Breast epithelium (tissue), 4 donors: ENCODE results near the gene VAV3. TPM values are rescaled to one million over a fixed set of nuclear protein-coding genes. Genes with fewer than 3 reads are reported as not detected.

Source experiments
- DNase-seq, 2 donors: peaks; one replicate each; pipeline ENCODE4 v3.0.0-alpha.2; 2019; ENCODE audit warnings: low spot score in 2 of 2
- H3K27ac ChIP-seq, 2 donors: fragments of 200-600 bp; sonication (generic) in 1 of 2; one replicate each; pipeline ENCODE4 v1.5.1; 2016 to 2019; ENCODE audit warnings: mild to moderate bottlenecking in 1 of 2
- H3K27me3 ChIP-seq, 2 donors: fragments of 200-600 bp; sonication (generic) in 1 of 2; one replicate each; pipeline versions ENCODE4 v1.5.1 to v1.6.0; 2017 to 2019; ENCODE audit warnings: control low read depth in 1 of 2, mild to moderate bottlenecking in 1 of 2
- H3K36me3 ChIP-seq: fragments of 200-600 bp; one replicate; pipeline ENCODE4 v1.5.1; 2019
- H3K4me1 ChIP-seq, 2 donors: fragments of 200-600 bp; sonication (generic); one replicate each; pipeline ENCODE4 v1.5.1; 2016 to 2019; ENCODE audit warnings: control low read depth in 1 of 2
- H3K4me3 ChIP-seq, 3 donors: fragments of 200-600 bp; sonication (generic); 1 replicate in 2 of 3; 2 replicates in 1 of 3; pipeline ENCODE4 v1.5.1; 2016 to 2019; ENCODE audit warnings: mild to moderate bottlenecking in 3 of 3, moderate library complexity in 2 of 3
- H3K9me3 ChIP-seq, 2 donors: fragments of 200-600 bp; sonication (generic) in 1 of 2; one replicate each; pipeline ENCODE4 v1.5.1; 2016 to 2019; ENCODE audit warnings: control low read depth in 1 of 2
- CTCF ChIP-seq, 3 donors: fragments of 450-650 bp; IDR thresholded peaks; one replicate each; pipeline ENCODE4 v1.5.1; 2016 to 2017; ENCODE audit warnings: antibody characterized with exemption in 3 of 3, mild to moderate bottlenecking in 3 of 3, moderate library complexity in 3 of 3
- POLR2A ChIP-seq: fragments of 450-650 bp; IDR thresholded peaks from one replicate; pipeline ENCODE4 v1.6.1; 2016; ENCODE audit warnings: antibody characterized with exemption, mild to moderate bottlenecking, moderate library complexity
- POLR2AphosphoS5 ChIP-seq, 3 donors: sonication (generic); formaldehyde crosslinking; IDR thresholded peaks; one replicate each; pipeline ENCODE4 v1.6.1; 2017; ENCODE audit warnings: antibody characterized with exemption in 3 of 3
- intact Hi-C: fragments of 100-400 bp; cut with DNase I; formaldehyde crosslinking; loops from one replicate; pipeline ENCODE4 v1.15.1; 2023; ENCODE audit warnings: low total_unique reads
- total RNA-seq, 3 donors: library from RNA; depleted of rRNA; stranded (reverse); fragments of >200 nt; gene quantifications; one replicate each; pipeline ENCODE4 v1.1.0, GENCODE V29; 2016

The VAV3 gene
- total RNA-seq, 3 donors from 2014 or later, result 8.0 to 153 (median 113) TPM

DNA sequence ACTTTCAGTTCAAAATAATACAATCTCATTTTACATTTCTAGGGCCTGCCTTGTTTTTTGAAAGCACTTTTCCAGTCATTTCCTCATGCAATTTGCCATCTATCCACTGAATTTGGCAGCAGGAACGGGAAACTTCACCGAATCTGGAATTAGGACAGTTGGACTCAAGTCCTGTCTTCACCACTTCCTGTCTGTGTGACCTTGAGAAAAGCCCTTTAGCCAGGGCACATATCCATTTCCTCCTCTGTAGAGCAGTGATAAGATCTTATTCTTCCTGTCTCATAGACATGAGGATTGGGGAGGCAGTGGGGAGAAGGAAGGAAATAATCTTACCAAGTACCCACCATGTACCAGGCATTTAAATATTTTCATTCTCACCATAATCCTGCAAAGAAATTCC lies 12.0 kb downstream of the VAV3 start:
- H3K27ac ChIP-seq, result peak overlapping the region in 1 of 2 donors; percentile 35
- H3K4me3 ChIP-seq, result no peak overlapping the region
- intact Hi-C loops, result no loop called here
- H3K27me3 ChIP-seq, result no peaks in the 10 kb centered on the region
- peaks cover 0 to 4% of the 10 kb centered on the region in 2 donors for H3K4me1 ChIP-seq
- no peaks in the 10 kb centered on the region for H3K9me3 ChIP-seq
- DNase-seq, result no peak
- H3K36me3 ChIP-seq, result no peaks in the 10 kb centered on the region
- TF ChIP-seq POLR2A (no peak), POLR2AphosphoS5 (IDR thresholded peaks at IDR 0.05) (no peak), CTCF (IDR thresholded peaks at IDR 0.05) (no peak)

GRCh38 chr1:107950464-107950863 lies 14.5 kb downstream of the VAV3 start:
- no peak for DNase-seq
- H3K27ac ChIP-seq, result no peak overlapping the region
- H3K4me1 ChIP-seq, result peaks cover 0 to 4% of the 10 kb centered on the region in 2 donors
- H3K4me3 ChIP-seq, result no peak overlapping the region
- no peaks in the 10 kb centered on the region for H3K36me3 ChIP-seq
- H3K27me3 ChIP-seq, result no peaks in the 10 kb centered on the region
- no peaks in the 10 kb centered on the region for H3K9me3 ChIP-seq
- intact Hi-C loops, result no loop called here
- TF ChIP-seq POLR2AphosphoS5 (IDR thresholded peaks at IDR 0.05) (no peak), CTCF (IDR thresholded peaks at IDR 0.05) (no peak), POLR2A (no peak)

DNA sequence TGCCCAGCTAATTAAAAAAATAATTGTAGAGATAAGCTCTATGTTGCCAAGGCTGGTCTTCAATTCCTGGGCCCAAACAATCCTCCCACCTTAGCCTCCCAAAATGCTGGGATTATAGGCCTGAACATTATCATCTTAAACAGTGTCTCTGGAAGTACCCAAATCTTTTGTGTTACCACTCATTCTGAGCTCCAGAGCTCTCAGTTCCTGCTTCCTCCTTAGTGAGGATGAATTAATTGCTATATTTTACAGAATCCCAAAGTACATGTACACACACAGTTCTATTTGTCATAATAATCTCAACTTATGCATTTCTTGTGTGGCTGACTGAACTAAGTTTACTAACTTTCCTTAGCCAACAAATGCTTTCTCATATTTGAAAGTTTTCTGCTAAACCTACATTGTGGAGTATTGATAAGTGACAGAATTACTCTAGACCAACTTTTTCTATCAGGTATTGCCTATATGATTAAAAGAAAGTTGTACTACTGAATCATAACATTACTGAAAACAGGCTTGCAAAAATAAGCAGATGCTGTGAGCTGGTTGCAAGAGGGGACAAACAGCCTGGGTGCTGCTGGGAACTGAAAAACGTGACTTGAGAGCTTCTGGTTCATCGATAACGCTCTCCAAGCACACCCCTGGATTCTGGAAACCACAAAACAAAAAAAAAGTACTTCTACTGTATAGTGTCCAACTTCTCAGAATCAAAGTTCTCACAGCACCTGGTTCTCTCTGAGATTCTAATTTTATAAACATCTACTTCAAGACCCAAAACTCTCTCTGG lies 15.3 kb downstream of the VAV3 start:
- Histone ChIP-seq H3K27me3 (no peaks in the 10 kb centered on the region), H3K4me3 (no peak overlapping the region), H3K27ac (no peak overlapping the region), H3K9me3 (no peaks in the 10 kb centered on the region), H3K36me3 (no peaks in the 10 kb centered on the region), H3K4me1 (peaks cover 0 to 4% of the 10 kb centered on the region in 2 donors)
- intact Hi-C loops, result no loop called here
- no peak for DNase-seq
- TF ChIP-seq CTCF (IDR thresholded peaks at IDR 0.05) (no peak), POLR2AphosphoS5 (IDR thresholded peaks at IDR 0.05) (no peak), POLR2A (no peak)

GRCh38 chr1:107946794-107947193 lies 18.2 kb downstream of the VAV3 start:
- Histone ChIP-seq H3K36me3 (no peaks in the 10 kb centered on the region), H3K9me3 (no peaks in the 10 kb centered on the region), H3K4me3 (no peak overlapping the region), H3K27me3 (no peaks in the 10 kb centered on the region), H3K4me1 (no peaks in the 10 kb centered on the region), H3K27ac (no peak overlapping the region)
- intact Hi-C loops, result no loop called here
- DNase-seq, result no peak
- TF ChIP-seq CTCF (IDR thresholded peaks at IDR 0.05), result no peak
- TF ChIP-seq POLR2AphosphoS5 (IDR thresholded peaks at IDR 0.05), result no peak
- TF ChIP-seq POLR2A, result no peak

GRCh38 chr1:107943694-107944093 lies 21.3 kb downstream of the VAV3 start:
- Histone ChIP-seq H3K4me3 (no peak overlapping the region), H3K4me1 (peaks cover 0 to 5% of the 10 kb centered on the region in 2 donors), H3K27ac (no peak overlapping the region), H3K36me3 (no peaks in the 10 kb centered on the region), H3K27me3 (no peaks in the 10 kb centered on the region), H3K9me3 (no peaks in the 10 kb centered on the region)
- TF ChIP-seq POLR2A, result no peak
- no peak for TF ChIP-seq POLR2AphosphoS5 (IDR thresholded peaks at IDR 0.05)
- TF ChIP-seq CTCF (IDR thresholded peaks at IDR 0.05), result no peak
- intact Hi-C loops, result no loop called here
- DNase-seq, result no peak
